Measurements from ENCODE around the gene CDH16.

Gene CDH16

GRCh38 chr16:66906916-66907836 lies 11.5 kb downstream of the CDH16 start:
- TF ChIP-seq POLR2A (IDR thresholded peaks at IDR 0.05; ENCODE audit: low read length) (no peak), GATA1 (IDR thresholded peaks at IDR 0.05; ENCODE audit: low read depth, low read length) (no peak)
- no peak for DNase-seq

- TF ChIP-seq POLR2A (IDR thresholded peaks at IDR 0.05; ENCODE audit: low read length) (peak; percentile 34), GATA1 (IDR thresholded peaks at IDR 0.05; ENCODE audit: low read depth, low read length) (no peak)
- DNase-seq: peak; percentile 93 to 95
Measured at GRCh38 chr16:66905633-66906539, 12.8 kb downstream of the CDH16 start.

- DNase-seq: no peak
- no peak for TF ChIP-seq GATA1 (IDR thresholded peaks at IDR 0.05; ENCODE audit: low read depth, low read length)
- no peak for TF ChIP-seq POLR2A (IDR thresholded peaks at IDR 0.05; ENCODE audit: low read length)
Measured at GRCh38 chr16:66904846-66905632, 13.6 kb downstream of the CDH16 start.

- no peak for DNase-seq
- TF ChIP-seq POLR2A (IDR thresholded peaks at IDR 0.05; ENCODE audit: low read length) (no peak), GATA1 (IDR thresholded peaks at IDR 0.05; ENCODE audit: low read depth, low read length) (no peak)
Measured at GRCh38 chr16:66904428-66904845, 14.2 kb downstream of the CDH16 start.

- TF ChIP-seq GATA1 (IDR thresholded peaks at IDR 0.05; ENCODE audit: low read depth, low read length) (no peak), POLR2A (IDR thresholded peaks at IDR 0.05; ENCODE audit: low read length) (peak; percentile 70)
- peak; percentile 57 to 69 for DNase-seq
Measured at GRCh38 chr16:66903544-66904427, 14.9 kb downstream of the CDH16 start.

GRCh38 chr16:66902648-66903543 lies 15.8 kb downstream of the CDH16 start:
- no peak for TF ChIP-seq POLR2A (IDR thresholded peaks at IDR 0.05; ENCODE audit: low read length)
- no peak for TF ChIP-seq GATA1 (IDR thresholded peaks at IDR 0.05; ENCODE audit: low read depth, low read length)
- DNase-seq: peak in 1 of 2 experiments; percentile 58

GRCh38 chr16:66901626-66902025 lies 17.1 kb downstream of the CDH16 start:
- TF ChIP-seq POLR2A (IDR thresholded peaks at IDR 0.05; ENCODE audit: low read length) (no peak), GATA1 (IDR thresholded peaks at IDR 0.05; ENCODE audit: low read depth, low read length) (no peak)
- no peak for DNase-seq

- TF ChIP-seq GATA1 (IDR thresholded peaks at IDR 0.05; ENCODE audit: low read depth, low read length) (no peak), POLR2A (IDR thresholded peaks at IDR 0.05; ENCODE audit: low read length) (no peak)
- DNase-seq: peak in 1 of 2 experiments; percentile 58
Measured at GRCh38 chr16:66900721-66901441, 17.8 kb downstream of the CDH16 start.

GRCh38 chr16:66899945-66900710 lies 18.6 kb downstream of the CDH16 start:
- TF ChIP-seq GATA1 (IDR thresholded peaks at IDR 0.05; ENCODE audit: low read depth, low read length) (no peak), POLR2A (IDR thresholded peaks at IDR 0.05; ENCODE audit: low read length) (peak; percentile 73)
- DNase-seq: peak; percentile 94 to 97

GRCh38 chr16:66899310-66899944 lies 19.3 kb downstream of the CDH16 start:
- TF ChIP-seq GATA1 (IDR thresholded peaks at IDR 0.05; ENCODE audit: low read depth, low read length) (no peak), POLR2A (IDR thresholded peaks at IDR 0.05; ENCODE audit: low read length) (no peak)
- peak; percentile 55 to 73 for DNase-seq
